VCaP (cell line): ENCODE results near the gene ATP7A.

Experiments used
- H3K27ac ChIP-seq: fragments of 450-650 bp; 2 replicates; pipeline ENCODE4 v1.5.1; 2017
- TF ChIP-seq, protein P1 (sequence below): fragments of 450-650 bp; conservative IDR thresholded peaks from 2 replicates; pipeline ENCODE4 v1.5.1; 2017; ENCODE audit warnings: mild to moderate bottlenecking, moderate library complexity

The ATP7A gene

GRCh38 chrX:77966361-77966760 is 55.9 kb downstream of the ATP7A start:
- H3K27ac ChIP-seq, result no peak overlapping the region
- TF ChIP-seq, protein P1, sequence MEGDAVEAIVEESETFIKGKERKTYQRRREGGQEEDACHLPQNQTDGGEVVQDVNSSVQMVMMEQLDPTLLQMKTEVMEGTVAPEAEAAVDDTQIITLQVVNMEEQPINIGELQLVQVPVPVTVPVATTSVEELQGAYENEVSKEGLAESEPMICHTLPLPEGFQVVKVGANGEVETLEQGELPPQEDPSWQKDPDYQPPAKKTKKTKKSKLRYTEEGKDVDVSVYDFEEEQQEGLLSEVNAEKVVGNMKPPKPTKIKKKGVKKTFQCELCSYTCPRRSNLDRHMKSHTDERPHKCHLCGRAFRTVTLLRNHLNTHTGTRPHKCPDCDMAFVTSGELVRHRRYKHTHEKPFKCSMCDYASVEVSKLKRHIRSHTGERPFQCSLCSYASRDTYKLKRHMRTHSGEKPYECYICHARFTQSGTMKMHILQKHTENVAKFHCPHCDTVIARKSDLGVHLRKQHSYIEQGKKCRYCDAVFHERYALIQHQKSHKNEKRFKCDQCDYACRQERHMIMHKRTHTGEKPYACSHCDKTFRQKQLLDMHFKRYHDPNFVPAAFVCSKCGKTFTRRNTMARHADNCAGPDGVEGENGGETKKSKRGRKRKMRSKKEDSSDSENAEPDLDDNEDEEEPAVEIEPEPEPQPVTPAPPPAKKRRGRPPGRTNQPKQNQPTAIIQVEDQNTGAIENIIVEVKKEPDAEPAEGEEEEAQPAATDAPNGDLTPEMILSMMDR, result no peak

- TF ChIP-seq, protein P1, result no peak
- no peak overlapping the region for H3K27ac ChIP-seq
Observed at GRCh38 chrX:77967631-77968030, 57.1 kb downstream of the ATP7A start.

- no peak within 1 kb of the TSS for H3K27ac ChIP-seq
- TF ChIP-seq, protein P1, result no peak
Observed at GRCh38 chrX:77969538-77969937, 59.0 kb downstream of the ATP7A start, which contains the start of gene PGAM4. TSS of gene PGAM4 (minus strand) at chrX:77969638. CDS start at chrX:77969638, 0 bp downstream.

- no peak overlapping the region for H3K27ac ChIP-seq
- TF ChIP-seq, protein P1, result no peak
Observed at GRCh38 chrX:77975755-77976154, 65.3 kb downstream of the ATP7A start.

DNA sequence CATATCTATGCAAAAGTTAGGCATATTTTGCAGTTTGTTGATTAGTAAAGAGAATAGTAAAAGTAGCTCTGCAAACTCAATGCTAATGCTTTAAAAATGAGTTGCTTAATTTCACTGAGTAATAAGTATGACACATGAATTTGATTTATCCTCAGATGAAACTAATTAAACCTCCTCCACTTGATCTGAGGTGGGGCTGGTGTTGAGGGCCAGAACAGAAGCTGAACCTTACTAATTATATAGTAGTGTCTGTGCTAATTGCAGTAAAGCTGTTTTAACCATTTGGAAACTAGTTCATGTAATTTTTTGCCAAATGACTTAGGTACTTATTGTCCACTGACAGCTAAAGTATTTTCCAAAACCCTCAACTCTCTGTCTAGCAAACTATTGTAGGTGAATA is 66.6 kb downstream of the ATP7A start:
- no peak overlapping the region for H3K27ac ChIP-seq
- TF ChIP-seq, protein P1, result no peak

- TF ChIP-seq, protein P1, result no peak
- no peak overlapping the region for H3K27ac ChIP-seq
Observed at GRCh38 chrX:77977518-77977917, 67.0 kb downstream of the ATP7A start.

DNA sequence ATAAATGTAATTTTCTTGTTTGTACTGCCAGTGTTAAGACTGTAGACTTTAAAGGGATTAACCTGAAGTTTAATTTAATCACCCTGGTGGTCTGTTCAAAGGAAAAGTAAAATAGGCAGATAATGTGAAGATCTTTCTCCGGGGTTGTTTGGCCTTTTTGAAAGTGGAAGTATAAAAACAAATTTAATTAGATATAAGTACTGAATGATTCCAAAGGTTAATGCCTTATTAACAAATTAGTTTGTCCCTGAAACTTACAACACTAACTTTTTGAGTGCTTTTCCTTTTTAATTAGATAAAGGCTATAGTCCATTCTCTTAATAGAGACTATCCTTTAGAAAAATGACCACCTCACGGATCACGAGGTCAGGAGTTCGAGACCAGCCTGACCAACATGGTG is 69.4 kb downstream of the ATP7A start:
- H3K27ac ChIP-seq, result no peak overlapping the region
- TF ChIP-seq, protein P1, result no peak

GRCh38 chrX:78011846-78012245 is 101.4 kb downstream of the ATP7A start:
- H3K27ac ChIP-seq, result no peak overlapping the region
- TF ChIP-seq, protein P1, result no peak
